Neuronal stem cell (in vitro differentiated cells): ENCODE results near the gene RAB21.
"Not testable (repeated sequence)": the region's sequence is repeated elsewhere in the genome, so short reads cannot be mapped to it uniquely, and the experiment has no call there.

Experiments
- DNase-seq: peaks from one replicate; pipeline ENCODE4 v3.0.0-alpha.2; 2013; ENCODE audit warnings: low spot score
- H2AFZ ChIP-seq: one replicate; pipeline ENCODE4 v1.6.1; 2013; ENCODE audit warnings: mild to moderate bottlenecking, low read length, inconsistent platforms
- H2AK5ac ChIP-seq: 2 replicates; pipeline ENCODE4 v1.6.1; 2013; ENCODE audit warnings: low read depth, mild to moderate bottlenecking, inconsistent platforms, low read length, moderate library complexity, mixed read lengths
- H2BK120ac ChIP-seq: 2 replicates; pipeline ENCODE4 v1.6.1; 2013; ENCODE audit warnings: low read depth, mild to moderate bottlenecking, inconsistent platforms, low read length, moderate library complexity, mixed read lengths
- H2BK12ac ChIP-seq: one replicate; pipeline ENCODE4 v1.6.1; 2013; ENCODE audit warnings: low read length, inconsistent platforms
- H2BK15ac ChIP-seq: 2 replicates; pipeline ENCODE4 v1.6.1; 2013; ENCODE audit warnings: mild to moderate bottlenecking, low read length, inconsistent platforms, mixed read lengths
- H2BK5ac ChIP-seq: one replicate; pipeline ENCODE4 v1.6.1; 2013; ENCODE audit warnings: inconsistent platforms, mild to moderate bottlenecking, low read length, moderate library complexity
- H3K14ac ChIP-seq: one replicate; pipeline ENCODE4 v1.6.1; 2013; ENCODE audit warnings: low read length, inconsistent platforms
- H3K18ac ChIP-seq: 2 replicates; pipeline ENCODE4 v1.6.1; 2013; ENCODE audit warnings: low read length, inconsistent platforms
- H3K23ac ChIP-seq: 2 replicates; pipeline ENCODE4 v1.6.1; 2013; ENCODE audit warnings: low read depth, mild to moderate bottlenecking, mixed read lengths, low read length, inconsistent platforms; ENCODE audit not compliant: poor library complexity
- H3K27ac ChIP-seq: replicated peaks from 3 replicates; pipeline ENCODE4 v1.5.1; 2013; ENCODE audit warnings: low read length, inconsistent platforms
- H3K27me3 ChIP-seq, 3 experiments: 2 replicates each; pipeline ENCODE4 v1.6.1; 2013; ENCODE audit warnings: low read length in 3 of 3, mild to moderate bottlenecking in 2 of 3, inconsistent platforms in 1 of 3, low read depth in 1 of 3, mixed read lengths in 1 of 3, moderate library complexity in 1 of 3; ENCODE audit not compliant: control insufficient read depth in 3 of 3, insufficient read depth in 3 of 3
- H3K36me3 ChIP-seq, 2 donors: replicated peaks in 1 of 2; 2 replicates each; pipeline ENCODE4 v1.6.1; 2013; ENCODE audit warnings: low read length in 2 of 2; ENCODE audit not compliant: control insufficient read depth in 2 of 2, insufficient read depth in 2 of 2
- H3K4ac ChIP-seq: 2 replicates; pipeline ENCODE4 v1.6.1; 2013; ENCODE audit warnings: inconsistent platforms, mild to moderate bottlenecking, low read length, moderate library complexity
- H3K4me1 ChIP-seq, 2 donors: 1 replicate in 1 of 2; 2 replicates in 1 of 2; pipeline ENCODE4 v1.6.1; 2013; ENCODE audit warnings: low read length in 2 of 2, low read depth in 1 of 2; ENCODE audit not compliant: control insufficient read depth in 2 of 2, insufficient read depth in 1 of 2
- H3K4me2 ChIP-seq: one replicate; pipeline ENCODE4 v1.6.1; 2013; ENCODE audit warnings: mild to moderate bottlenecking, low read length, inconsistent platforms; ENCODE audit not compliant: insufficient read depth, poor library complexity, severe bottlenecking
- H3K4me3 ChIP-seq, 2 donors: 2 replicates each; pipeline ENCODE4 v1.5.1; 2013; ENCODE audit warnings: low read length in 2 of 2, mild to moderate bottlenecking in 2 of 2, inconsistent platforms in 1 of 2, moderate library complexity in 1 of 2
- H3K79me1 ChIP-seq: one replicate; pipeline ENCODE4 v1.6.1; 2013; ENCODE audit warnings: low read depth, mild to moderate bottlenecking, inconsistent platforms, low read length, moderate library complexity
- H3K9ac ChIP-seq: one replicate; pipeline ENCODE4 v1.6.1; 2013; ENCODE audit warnings: mild to moderate bottlenecking, low read depth, low read length, inconsistent platforms; ENCODE audit not compliant: poor library complexity
- H3K9me3 ChIP-seq, 2 donors: replicated peaks in 1 of 2; 2 replicates each; pipeline versions ENCODE3 to v1.6.1; 2013; ENCODE audit warnings: low read length in 2 of 2, mild to moderate bottlenecking in 2 of 2, inconsistent platforms in 1 of 2, low read depth in 1 of 2, mixed read lengths in 1 of 2, moderate library complexity in 1 of 2; ENCODE audit not compliant: control insufficient read depth in 2 of 2, insufficient read depth in 1 of 2
- H4K8ac ChIP-seq: one replicate; pipeline ENCODE4 v1.6.1; 2013; ENCODE audit warnings: low read depth, mild to moderate bottlenecking, inconsistent platforms, low read length, moderate library complexity
- H4K91ac ChIP-seq: one replicate; pipeline ENCODE4 v1.6.1; 2013; ENCODE audit warnings: low read length, low read depth, mild to moderate bottlenecking, inconsistent platforms; ENCODE audit not compliant: poor library complexity
- WGBS, 2 donors: extraction: QIAGEN DNeasy Blood & Tissue Kit; methylation state at CpG; one replicate each; pipeline ENCODE4 v1.1.7; 2013; ENCODE audit warnings: missing lambda C conversion rate in 2 of 2, mixed read lengths in 1 of 2; ENCODE audit not compliant: insufficient read length in 2 of 2, insufficient replicate concordance in 1 of 2; ENCODE audit errors: extremely low coverage in 2 of 2; 5-methylcytosine and 5-hydroxymethylcytosine counted together

RAB21 gene

DNA sequence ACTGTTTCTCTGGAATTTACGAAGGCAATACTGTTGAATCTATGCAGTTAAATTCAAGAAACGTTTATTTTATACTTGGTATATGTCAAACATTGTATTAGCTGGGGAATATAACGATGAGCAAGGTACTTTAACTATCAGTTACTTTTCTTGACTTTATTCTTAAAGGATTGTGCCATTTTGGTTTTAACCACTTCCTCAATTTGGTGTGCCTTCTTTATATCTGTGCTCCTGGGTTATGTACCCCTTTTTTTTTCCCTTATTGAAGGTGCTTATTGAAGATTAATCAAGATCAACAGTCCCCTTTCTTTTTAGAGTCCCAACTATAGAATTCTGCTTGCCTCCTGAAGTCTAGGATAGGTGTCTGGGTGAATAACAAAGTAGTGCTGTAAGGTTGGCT, 5.8 kb downstream of the RAB21 start:
- H4K8ac ChIP-seq, result no peak overlapping the region
- no peak overlapping the region for H4K91ac ChIP-seq
- no peak overlapping the region for H3K4me3 ChIP-seq
- H3K4ac ChIP-seq, result no peak overlapping the region
- no peak overlapping the region for H2BK15ac ChIP-seq
- H3K9ac ChIP-seq, result no peak overlapping the region
- peaks cover 4% of the 10 kb centered on the region in 2 donors for H3K4me1 ChIP-seq
- no peak overlapping the region for H3K14ac ChIP-seq
- H3K36me3 ChIP-seq, result peaks cover 2 to 53% of the 10 kb centered on the region in 2 donors
- no peak for DNase-seq
- peaks cover 2% of the 10 kb centered on the region for H3K79me1 ChIP-seq
- peaks cover 2 to 65% of the 10 kb centered on the region in 2 donors for H3K9me3 ChIP-seq
- no peak overlapping the region for H3K27ac ChIP-seq
- H2AK5ac ChIP-seq, result no peak overlapping the region
- WGBS, 2 donors, result no CpG with 5 or more reads among the region's 3 CpGs
- H2BK12ac ChIP-seq, result no peak overlapping the region
- no peak overlapping the region for H3K18ac ChIP-seq
- H2BK120ac ChIP-seq, result no peak overlapping the region
- H3K23ac ChIP-seq, result no peak overlapping the region
- no peak overlapping the region for H2AFZ ChIP-seq
- no peak overlapping the region for H3K4me2 ChIP-seq
- no peak overlapping the region for H2BK5ac ChIP-seq
- H3K27me3 ChIP-seq, result no peaks in the 10 kb centered on the region

DNA sequence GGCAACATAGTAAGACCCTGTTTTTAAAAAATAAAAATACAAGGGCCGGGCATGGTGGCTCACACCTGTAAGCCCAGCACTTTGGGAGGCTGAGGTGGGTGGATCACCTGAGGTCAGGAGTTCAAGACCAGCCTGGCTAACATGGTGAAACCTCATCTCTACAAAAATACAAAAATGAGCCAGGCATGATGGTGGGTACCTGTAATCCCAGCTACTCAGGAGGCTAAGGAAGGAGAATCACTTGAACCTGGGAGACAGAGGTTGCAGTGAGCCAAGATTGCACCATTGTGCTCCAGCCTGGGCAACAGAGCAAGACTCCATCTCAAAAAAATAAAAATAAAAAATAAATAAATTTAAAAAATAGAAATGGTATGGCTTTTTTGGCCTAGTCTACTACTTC, 6.7 kb downstream of the RAB21 start:
- not testable (repeated sequence) for H3K23ac ChIP-seq, H4K91ac ChIP-seq, H3K4ac ChIP-seq, H3K4me3 ChIP-seq, H2AK5ac ChIP-seq, H3K18ac ChIP-seq, H2BK15ac ChIP-seq, DNase-seq, H3K27me3 ChIP-seq, H3K79me1 ChIP-seq, H2BK5ac ChIP-seq, H3K27ac ChIP-seq, H2BK12ac ChIP-seq, H3K9ac ChIP-seq, H3K14ac ChIP-seq, H3K4me1 ChIP-seq, H2AFZ ChIP-seq, H3K4me2 ChIP-seq, H2BK120ac ChIP-seq, H4K8ac ChIP-seq
- WGBS, 2 donors, result no CpG with 5 or more reads among the region's 1 CpG
- Histone ChIP-seq H3K36me3 (peaks cover 2 to 50% of the 10 kb centered on the region in 2 donors), H3K9me3 (peaks cover 2 to 68% of the 10 kb centered on the region in 2 donors)

GRCh38 chr12:71763677-71764379, 9.2 kb downstream of the RAB21 start:
- peaks cover 2 to 53% of the 10 kb centered on the region in 2 donors for H3K9me3 ChIP-seq
- no peak overlapping the region for H3K4ac ChIP-seq
- H3K9ac ChIP-seq, result no peak overlapping the region
- H2BK15ac ChIP-seq, result no peak overlapping the region
- H3K4me3 ChIP-seq, result no peak overlapping the region
- WGBS, 2 donors, result no CpG with 5 or more reads among the region's 4 CpGs
- peaks cover 2 to 25% of the 10 kb centered on the region in 2 donors for H3K36me3 ChIP-seq
- no peak overlapping the region for H2AFZ ChIP-seq
- no peaks in the 10 kb centered on the region for H3K27me3 ChIP-seq
- no peak overlapping the region for H2AK5ac ChIP-seq
- no peak overlapping the region for H3K4me2 ChIP-seq
- DNase-seq, result no peak
- H4K91ac ChIP-seq, result no peak overlapping the region
- no peak overlapping the region for H3K23ac ChIP-seq
- no peak overlapping the region for H2BK12ac ChIP-seq
- no peak overlapping the region for H3K18ac ChIP-seq
- no peak overlapping the region for H2BK120ac ChIP-seq
- no peak overlapping the region for H3K27ac ChIP-seq
- peaks cover 2% of the 10 kb centered on the region for H3K79me1 ChIP-seq
- H3K14ac ChIP-seq, result no peak overlapping the region
- no peak overlapping the region for H2BK5ac ChIP-seq
- H4K8ac ChIP-seq, result no peak overlapping the region
- H3K4me1 ChIP-seq, result no peaks in the 10 kb centered on the region

GRCh38 chr12:71764587-71765321, 10.1 kb downstream of the RAB21 start:
- H3K36me3 ChIP-seq, result peaks cover 2 to 19% of the 10 kb centered on the region in 2 donors
- WGBS, 2 donors, result no CpG with 5 or more reads among the region's 6 CpGs
- H3K27me3 ChIP-seq, result no peaks in the 10 kb centered on the region
- no peak overlapping the region for H2AK5ac ChIP-seq
- no peak overlapping the region for H3K4ac ChIP-seq
- H3K9ac ChIP-seq, result no peak overlapping the region
- no peak overlapping the region for H4K8ac ChIP-seq
- no peak overlapping the region for H2BK15ac ChIP-seq
- no peak for DNase-seq
- no peak overlapping the region for H3K23ac ChIP-seq
- no peak overlapping the region for H3K18ac ChIP-seq
- no peak overlapping the region for H3K14ac ChIP-seq
- no peak overlapping the region for H2BK120ac ChIP-seq
- H3K4me3 ChIP-seq, result no peak overlapping the region
- no peaks in the 10 kb centered on the region for H3K4me1 ChIP-seq
- peaks cover 2% of the 10 kb centered on the region for H3K79me1 ChIP-seq
- H2BK12ac ChIP-seq, result no peak overlapping the region
- H4K91ac ChIP-seq, result no peak overlapping the region
- no peak overlapping the region for H2BK5ac ChIP-seq
- H2AFZ ChIP-seq, result no peak overlapping the region
- H3K4me2 ChIP-seq, result no peak overlapping the region
- H3K9me3 ChIP-seq, result peaks cover 2 to 44% of the 10 kb centered on the region in 2 donors
- H3K27ac ChIP-seq, result no peak overlapping the region
